HG03139 (cell line): Measurements from ENCODE around the gene ANXA1.
A peak's percentile ranks its signal among the peaks of the same experiment; 100 is the strongest.

ENCODE experiments used
- ATAC-seq: cut with Tn5 transposase; IDR thresholded peaks from one replicate; pipeline ENCODE4 v1.9.1; 2021; ENCODE audit not compliant: unreplicated experiment

ANXA1 gene

GRCh38 chr9:73151653-73152542, at the start of gene ANXA1:
Gene ANXA1, plus strand, starts transcription at chr9:73151865. Its CDS starts 6,671 bp downstream, at chr9:73158536.
- ATAC-seq, result no peak

GRCh38 chr9:73104342-73104741, 47.3 kb upstream of the ANXA1 start:
- no peak for ATAC-seq

GRCh38 chr9:73104921-73105320, 46.7 kb upstream of the ANXA1 start:
- ATAC-seq, result no peak

- ATAC-seq, result peak; percentile 84
Measured at GRCh38 chr9:73107489-73108069, 44.1 kb upstream of the ANXA1 start.

- no peak for ATAC-seq
Measured at GRCh38 chr9:73114058-73114457, 37.6 kb upstream of the ANXA1 start.

GRCh38 chr9:73114958-73115357, 36.7 kb upstream of the ANXA1 start:
- ATAC-seq, result no peak

GRCh38 chr9:73116031-73116430, 35.6 kb upstream of the ANXA1 start:
- no peak for ATAC-seq

- ATAC-seq, result no peak
Measured at GRCh38 chr9:73116880-73117279, 34.8 kb upstream of the ANXA1 start.

GRCh38 chr9:73118286-73118685, 33.4 kb upstream of the ANXA1 start:
- no peak for ATAC-seq

- no peak for ATAC-seq
Measured at GRCh38 chr9:73118898-73119554, 32.6 kb upstream of the ANXA1 start.

- no peak for ATAC-seq
Measured at GRCh38 chr9:73121375-73121935, 30.2 kb upstream of the ANXA1 start.

- no peak for ATAC-seq
Measured at GRCh38 chr9:73125651-73126050, 26.0 kb upstream of the ANXA1 start.

GRCh38 chr9:73129941-73130685, 21.6 kb upstream of the ANXA1 start:
- ATAC-seq, result no peak

GRCh38 chr9:73131461-73131860, 20.2 kb upstream of the ANXA1 start:
- no peak for ATAC-seq

- peak; percentile 90 for ATAC-seq
Measured at GRCh38 chr9:73132034-73132776, 19.5 kb upstream of the ANXA1 start.

GRCh38 chr9:73133022-73133651, 18.5 kb upstream of the ANXA1 start:
- no peak for ATAC-seq

- ATAC-seq, result peak; percentile 62
Measured at GRCh38 chr9:73133921-73134407, 17.7 kb upstream of the ANXA1 start.

GRCh38 chr9:73135394-73135793, 16.3 kb upstream of the ANXA1 start:
- no peak for ATAC-seq

- no peak for ATAC-seq
Measured at GRCh38 chr9:73137286-73137899, 14.3 kb upstream of the ANXA1 start.
